Upper lobe of left lung (tissue), 6 donors: ENCODE measurements around the gene NEB. TPM values are rescaled to one million over a fixed set of nuclear protein-coding genes. Genes with fewer than 3 reads are reported as not detected.

Experiments used
- ATAC-seq, 2 donors: fragments of 200-7000 bp; cut with Tn5 transposase; one replicate each; pipeline ENCODE4 v1.9.1; 2022; ENCODE audit warnings: mild to moderate bottlenecking in 2 of 2, moderate library complexity in 2 of 2; ENCODE audit not compliant: low FRiP score in 2 of 2
- DNase-seq, 2 donors: peaks; one replicate each; pipeline ENCODE4 v3.0.0-alpha.2; 2019 to 2020
- H3K27ac ChIP-seq, 4 donors: fragments of 200-600 bp; sonication (generic); one replicate each; pipeline ENCODE4 v1.5.1; 2016 to 2019
- H3K27me3 ChIP-seq, 4 donors: fragments of 200-600 bp; sonication (generic); one replicate each; pipeline ENCODE4 v1.5.1; 2017 to 2019
- H3K36me3 ChIP-seq, 4 donors: fragments of 200-600 bp; sonication (generic); one replicate each; pipeline ENCODE4 v1.5.1; 2016 to 2019
- H3K4me1 ChIP-seq, 4 donors: fragments of 200-600 bp; sonication (generic); one replicate each; pipeline ENCODE4 v1.5.1; 2018 to 2019
- H3K4me3 ChIP-seq, 4 donors: fragments of 200-600 bp; sonication (generic); one replicate each; pipeline ENCODE4 v1.5.1; 2017 to 2019; ENCODE audit warnings: mild to moderate bottlenecking in 2 of 4, moderate library complexity in 1 of 4
- H3K9me3 ChIP-seq, 4 donors: fragments of 200-600 bp; sonication (generic); one replicate each; pipeline ENCODE4 v1.5.1; 2018 to 2019
- EP300 ChIP-seq, 4 donors: sonication (generic); formaldehyde crosslinking; IDR thresholded peaks; one replicate each; pipeline ENCODE4 v1.5.1; 2017; ENCODE audit warnings: antibody characterized with exemption in 4 of 4, control low read depth in 2 of 4
- POLR2A ChIP-seq, 4 donors: fragments of 450-650 bp; IDR thresholded peaks; one replicate each; pipeline ENCODE4 v1.5.1; 2016 to 2017; ENCODE audit warnings: antibody characterized with exemption in 4 of 4, mild to moderate bottlenecking in 2 of 4
- POLR2AphosphoS5 ChIP-seq, 2 donors: sonication (generic); formaldehyde crosslinking; IDR thresholded peaks; one replicate each; pipeline ENCODE4 v1.5.1; 2017; ENCODE audit warnings: antibody characterized with exemption in 2 of 2
- WGBS, 2 donors: methylation state at CpG; one replicate each; pipeline ENCODE4 v1.1.5; 2017 to 2018; 5-methylcytosine and 5-hydroxymethylcytosine counted together
- total RNA-seq, 6 donors: library from RNA; depleted of rRNA in 4 of 6; stranded (reverse); fragments of >200 nt in 4 of 6; gene quantifications; one replicate each; pipeline versions ENCODE4 v1.1.0 to v1.2.1, GENCODE V29; 2016 to 2021
- TF ChIP-seq, protein P1 (sequence below), 6 experiments: fragments of 450-650 bp in 4 of 6; fragments of 200-600 bp in 2 of 6; sonication (generic) in 2 of 6; IDR thresholded peaks; one replicate each; pipeline ENCODE4 v1.5.1; 2016 to 2019; ENCODE audit warnings: antibody characterized with exemption in 6 of 6
- donor health status: DM: no; HTN: no; CAD: no; lungs with moderate emphysema.
- donor health status: DM: no; HTN: yes; CAD: no; lungs with severe emphysema.

The NEB gene
- total RNA-seq, 6 donors from 2014 or later, result 0.31 to 6.3 (median 2.0) TPM

DNA sequence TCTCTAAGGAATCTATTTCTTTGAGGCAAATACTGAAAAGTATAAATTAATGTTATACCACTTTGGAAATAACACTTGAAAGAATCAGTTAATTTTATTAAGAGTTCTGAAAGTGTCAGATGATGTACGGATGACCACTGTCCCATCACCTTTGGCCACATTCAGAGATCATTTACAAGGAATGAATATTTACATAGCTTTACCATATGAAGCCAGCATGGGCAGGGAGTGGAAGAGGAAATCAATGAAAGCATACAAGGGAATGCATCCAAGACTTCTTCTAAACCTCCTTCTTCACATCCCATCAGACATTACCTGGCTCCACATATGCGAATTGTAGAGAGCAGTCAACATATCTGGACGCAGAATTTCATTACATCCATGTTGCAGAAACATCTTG is 201.1 kb downstream of the NEB start:
- DNase-seq, result no peak
- TF ChIP-seq POLR2AphosphoS5 (IDR thresholded peaks at IDR 0.05) (no peak), POLR2A (IDR thresholded peaks at IDR 0.05) (no peak), EP300 (IDR thresholded peaks at IDR 0.05) (no peak)
- TF ChIP-seq, protein P1, sequence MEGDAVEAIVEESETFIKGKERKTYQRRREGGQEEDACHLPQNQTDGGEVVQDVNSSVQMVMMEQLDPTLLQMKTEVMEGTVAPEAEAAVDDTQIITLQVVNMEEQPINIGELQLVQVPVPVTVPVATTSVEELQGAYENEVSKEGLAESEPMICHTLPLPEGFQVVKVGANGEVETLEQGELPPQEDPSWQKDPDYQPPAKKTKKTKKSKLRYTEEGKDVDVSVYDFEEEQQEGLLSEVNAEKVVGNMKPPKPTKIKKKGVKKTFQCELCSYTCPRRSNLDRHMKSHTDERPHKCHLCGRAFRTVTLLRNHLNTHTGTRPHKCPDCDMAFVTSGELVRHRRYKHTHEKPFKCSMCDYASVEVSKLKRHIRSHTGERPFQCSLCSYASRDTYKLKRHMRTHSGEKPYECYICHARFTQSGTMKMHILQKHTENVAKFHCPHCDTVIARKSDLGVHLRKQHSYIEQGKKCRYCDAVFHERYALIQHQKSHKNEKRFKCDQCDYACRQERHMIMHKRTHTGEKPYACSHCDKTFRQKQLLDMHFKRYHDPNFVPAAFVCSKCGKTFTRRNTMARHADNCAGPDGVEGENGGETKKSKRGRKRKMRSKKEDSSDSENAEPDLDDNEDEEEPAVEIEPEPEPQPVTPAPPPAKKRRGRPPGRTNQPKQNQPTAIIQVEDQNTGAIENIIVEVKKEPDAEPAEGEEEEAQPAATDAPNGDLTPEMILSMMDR (IDR thresholded peaks at IDR 0.05), result no peak
- Histone ChIP-seq H3K27me3 (no peaks in the 10 kb centered on the region), H3K27ac (no peak overlapping the region), H3K9me3 (no peaks in the 10 kb centered on the region), H3K4me1 (no peaks in the 10 kb centered on the region), H3K4me3 (no peak overlapping the region), H3K36me3 (no peaks in the 10 kb centered on the region)
- WGBS, 2 donors, result 92 to 93% methylated on average over 3 of the region's 3 CpGs
- no peak for ATAC-seq

DNA sequence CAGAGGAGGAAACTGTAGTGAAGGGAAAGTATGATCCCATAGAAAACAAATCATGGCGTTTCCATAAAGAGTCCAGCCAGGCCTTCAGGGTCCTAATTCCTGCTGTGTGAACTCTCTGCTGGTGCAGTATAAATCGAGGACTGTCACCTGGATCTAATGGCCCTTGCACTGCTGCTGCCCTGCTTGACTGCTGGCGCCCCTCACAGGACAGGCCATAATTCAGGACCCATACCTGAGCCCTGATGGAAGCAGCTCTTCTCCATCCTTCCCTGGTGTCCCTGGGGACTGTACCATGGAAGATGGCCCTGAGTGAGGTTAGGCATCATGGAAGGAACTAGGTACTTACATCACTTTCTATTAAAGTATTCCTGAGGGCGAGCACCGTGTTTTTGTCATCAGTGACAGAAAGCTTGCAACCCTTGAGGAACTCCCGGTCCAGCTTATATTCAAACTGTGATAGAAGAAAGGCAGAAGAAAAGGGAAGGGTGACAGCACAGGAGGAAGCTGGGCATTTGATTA is 207.6 kb downstream of the NEB start:
- Histone ChIP-seq H3K36me3 (no peaks in the 10 kb centered on the region), H3K27me3 (no peaks in the 10 kb centered on the region), H3K4me3 (no peak overlapping the region), H3K4me1 (no peaks in the 10 kb centered on the region), H3K27ac (no peak overlapping the region), H3K9me3 (no peaks in the 10 kb centered on the region)
- WGBS, 2 donors, result 92 to 95% methylated on average over 4 to 6 of the region's 6 CpGs
- ATAC-seq, result no peak
- no peak for DNase-seq
- TF ChIP-seq POLR2A (IDR thresholded peaks at IDR 0.05), result no peak

DNA sequence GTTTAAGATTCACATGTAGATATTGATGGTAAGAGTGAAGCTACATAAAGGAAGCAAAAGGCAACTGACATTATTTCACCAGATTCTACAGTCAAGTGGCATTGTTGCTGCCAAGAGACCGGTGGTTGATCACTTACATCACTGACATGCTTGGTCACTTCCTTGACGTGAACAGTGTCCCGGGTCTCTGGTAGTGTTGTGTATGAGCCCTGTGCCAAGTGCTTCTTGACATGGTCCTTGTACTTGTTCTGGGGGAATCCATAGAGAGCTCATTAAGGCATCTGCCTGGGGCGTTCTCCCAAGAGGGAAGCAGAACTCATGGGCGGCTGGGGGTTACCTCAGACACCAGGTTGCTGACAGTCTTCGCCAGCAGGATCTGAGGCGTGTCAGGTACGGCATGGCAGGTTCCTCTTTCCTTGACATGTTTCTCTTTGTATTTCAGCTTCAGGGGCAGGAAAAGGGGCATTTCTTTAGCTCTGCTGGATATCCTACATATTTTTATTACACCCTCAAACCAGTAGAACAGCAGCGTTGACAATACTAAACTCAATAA is 208.4 kb downstream of the NEB start:
- TF ChIP-seq, protein P1 (IDR thresholded peaks at IDR 0.05), result no peak
- TF ChIP-seq POLR2A (IDR thresholded peaks at IDR 0.05), result no peak
- no peak for TF ChIP-seq POLR2AphosphoS5 (IDR thresholded peaks at IDR 0.05)
- no peak for TF ChIP-seq EP300 (IDR thresholded peaks at IDR 0.05)
- ATAC-seq, result no peak

DNA sequence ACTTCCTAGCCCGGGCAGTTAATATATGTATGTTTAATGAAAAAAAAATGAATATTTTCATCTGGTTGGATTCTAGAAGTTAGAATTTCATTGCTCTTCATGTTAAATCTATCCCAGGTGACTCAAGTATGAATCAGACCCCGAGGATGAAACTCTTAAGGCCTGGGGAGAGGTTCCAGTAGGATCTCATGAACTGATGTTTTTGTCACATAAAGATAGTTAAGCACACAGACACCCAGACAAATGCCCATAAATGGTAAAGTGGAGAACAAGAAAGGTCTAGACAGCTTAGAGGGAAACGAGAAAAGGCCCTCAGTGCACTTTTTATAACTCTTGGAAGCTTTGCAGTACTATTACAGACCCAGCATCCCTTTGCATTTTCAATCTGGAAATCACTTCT is 210.4 kb downstream of the NEB start:
- DNase-seq (no peak), ATAC-seq (no peak)
- Histone ChIP-seq H3K36me3 (no peaks in the 10 kb centered on the region), H3K4me1 (no peaks in the 10 kb centered on the region), H3K4me3 (no peak overlapping the region), H3K27ac (no peak overlapping the region), H3K9me3 (no peaks in the 10 kb centered on the region), H3K27me3 (no peaks in the 10 kb centered on the region)
- 92 to 93% methylated on average over 3 of the region's 3 CpGs for WGBS, 2 donors
- TF ChIP-seq POLR2A (IDR thresholded peaks at IDR 0.05) (no peak), POLR2AphosphoS5 (IDR thresholded peaks at IDR 0.05) (no peak), EP300 (IDR thresholded peaks at IDR 0.05) (no peak)
- TF ChIP-seq, protein P1 (IDR thresholded peaks at IDR 0.05), result no peak

More for the DNA sequence above, 208.4 kb downstream of the NEB start:
- Histone ChIP-seq H3K9me3 (no peaks in the 10 kb centered on the region), H3K27ac (no peak overlapping the region), H3K4me3 (no peak overlapping the region), H3K36me3 (no peaks in the 10 kb centered on the region), H3K4me1 (no peaks in the 10 kb centered on the region), H3K27me3 (no peaks in the 10 kb centered on the region)
- WGBS, 2 donors, result 70 to 78% methylated on average over 7 to 9 of the region's 9 CpGs
- DNase-seq, result peak in 1 of 2 donors; percentile 21

DNA sequence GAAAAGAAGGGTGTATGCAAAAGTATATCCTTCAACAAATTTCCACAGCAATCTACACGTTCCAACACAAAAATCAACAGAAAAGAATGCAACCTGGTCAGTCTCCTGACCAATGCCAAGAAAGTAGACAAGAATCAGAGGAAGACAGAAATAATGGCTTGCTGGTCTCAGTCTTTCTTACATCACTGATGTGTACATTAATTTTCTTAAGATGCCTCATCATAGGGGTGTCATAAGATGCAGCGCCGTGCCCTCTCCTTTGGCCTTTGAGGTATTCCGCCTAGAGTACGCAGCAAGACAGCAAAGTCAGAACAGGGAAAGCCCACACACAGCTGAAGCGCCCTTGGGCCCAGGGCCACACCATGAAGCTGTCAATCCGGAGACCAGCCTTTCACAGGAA is 211.7 kb downstream of the NEB start:
- no peak overlapping the region for H3K4me3 ChIP-seq
- no peaks in the 10 kb centered on the region for H3K27me3 ChIP-seq
- H3K9me3 ChIP-seq, result no peaks in the 10 kb centered on the region
- no peaks in the 10 kb centered on the region for H3K36me3 ChIP-seq
- no peak for DNase-seq
- ATAC-seq, result no peak
- H3K4me1 ChIP-seq, result no peaks in the 10 kb centered on the region
- TF ChIP-seq, protein P1 (IDR thresholded peaks at IDR 0.05), result no peak
- TF ChIP-seq EP300 (IDR thresholded peaks at IDR 0.05) (no peak), POLR2AphosphoS5 (IDR thresholded peaks at IDR 0.05) (no peak), POLR2A (IDR thresholded peaks at IDR 0.05) (no peak)
- WGBS, 2 donors, result 86 to 94% methylated on average over 7 of the region's 7 CpGs
- H3K27ac ChIP-seq, result no peak overlapping the region
